ENCODE results near the gene DGAT2. TPM values are rescaled to one million over a fixed set of nuclear protein-coding genes. Genes with fewer than 3 reads are reported as not detected.
"Not testable (repeated sequence)": the region's sequence is repeated elsewhere in the genome, so short reads cannot be mapped to it uniquely, and the experiment has no call there.

DGAT2 gene
- total RNA-seq, 1 donor from 2014 or later = 0.93 TPM

- Mint-ChIP-seq H3K27ac (ENCODE audit: unreplicated experiment) (no peak overlapping the region), H3K36me3 (ENCODE audit: low read depth) (no peaks in the 10 kb centered on the region)
- no peak for DNase-seq (ENCODE audit: low read depth, low spot score)
These were observed 35.0 kb upstream of the DGAT2 start for GRCh38 chr11:75733431-75734107.

GRCh38 chr11:75734491-75735180 lies 33.9 kb upstream of the DGAT2 start:
- Mint-ChIP-seq H3K36me3 (ENCODE audit: low read depth) (no peaks in the 10 kb centered on the region), H3K9me3 (no peaks in the 10 kb centered on the region), H3K4me3 (no peak overlapping the region), H3K27ac (ENCODE audit: unreplicated experiment) (no peak overlapping the region), H3K4me1 (peaks cover 17% of the 10 kb centered on the region), H3K27me3 (ENCODE audit: low read depth) (peaks cover 4% of the 10 kb centered on the region)
- no peak for TF ChIP-seq CTCF (conservative IDR thresholded peaks at IDR 0.05)
- no peak for DNase-seq (ENCODE audit: low read depth, low spot score)

More at GRCh38 chr11:75733431-75734107, 35.0 kb upstream of the DGAT2 start:
- Mint-ChIP-seq H3K4me1 (peaks cover 17% of the 10 kb centered on the region), H3K4me3 (no peak overlapping the region), H3K27me3 (ENCODE audit: low read depth) (no peaks in the 10 kb centered on the region), H3K9me3 (no peaks in the 10 kb centered on the region)
- no peak for TF ChIP-seq CTCF (conservative IDR thresholded peaks at IDR 0.05)

GRCh38 chr11:75735181-75735845 lies 33.3 kb upstream of the DGAT2 start:
- DNase-seq (ENCODE audit: low read depth, low spot score) = no peak
- no peak for TF ChIP-seq CTCF (conservative IDR thresholded peaks at IDR 0.05)
- H3K27ac Mint-ChIP-seq (ENCODE audit: unreplicated experiment) = no peak overlapping the region
- peaks cover 4% of the 10 kb centered on the region for H3K27me3 Mint-ChIP-seq (ENCODE audit: low read depth)
- no peak overlapping the region for H3K4me3 Mint-ChIP-seq
- H3K9me3 Mint-ChIP-seq = no peaks in the 10 kb centered on the region
- H3K36me3 Mint-ChIP-seq (ENCODE audit: low read depth) = no peaks in the 10 kb centered on the region
- H3K4me1 Mint-ChIP-seq = peaks cover 17% of the 10 kb centered on the region

- DNase-seq (ENCODE audit: low read depth, low spot score) = no peak
- TF ChIP-seq CTCF (conservative IDR thresholded peaks at IDR 0.05) = no peak
- no peak overlapping the region for H3K4me3 Mint-ChIP-seq
- peaks cover 8% of the 10 kb centered on the region for H3K27me3 Mint-ChIP-seq (ENCODE audit: low read depth)
- H3K36me3 Mint-ChIP-seq (ENCODE audit: low read depth) = no peaks in the 10 kb centered on the region
- no peak overlapping the region for H3K27ac Mint-ChIP-seq (ENCODE audit: unreplicated experiment)
- H3K4me1 Mint-ChIP-seq = peaks cover 17% of the 10 kb centered on the region
- no peaks in the 10 kb centered on the region for H3K9me3 Mint-ChIP-seq
These were observed 31.3 kb upstream of the DGAT2 start for GRCh38 chr11:75737314-75737713.

GRCh38 chr11:75740681-75741080 lies 27.9 kb upstream of the DGAT2 start:
- H3K36me3 Mint-ChIP-seq (ENCODE audit: low read depth) = no peaks in the 10 kb centered on the region
- H3K4me1 Mint-ChIP-seq = no peaks in the 10 kb centered on the region
- no peak overlapping the region for H3K27ac Mint-ChIP-seq (ENCODE audit: unreplicated experiment)
- peaks cover 11% of the 10 kb centered on the region for H3K27me3 Mint-ChIP-seq (ENCODE audit: low read depth)
- no peaks in the 10 kb centered on the region for H3K9me3 Mint-ChIP-seq
- no peak overlapping the region for H3K4me3 Mint-ChIP-seq
- no peak for DNase-seq (ENCODE audit: low read depth, low spot score)
- TF ChIP-seq CTCF (conservative IDR thresholded peaks at IDR 0.05) = no peak

- peaks cover 11% of the 10 kb centered on the region for H3K27me3 Mint-ChIP-seq (ENCODE audit: low read depth)
- not testable (repeated sequence) for H3K9me3 Mint-ChIP-seq; H3K4me1 Mint-ChIP-seq; H3K27ac Mint-ChIP-seq (ENCODE audit: unreplicated experiment); H3K36me3 Mint-ChIP-seq (ENCODE audit: low read depth); DNase-seq (ENCODE audit: low read depth, low spot score); H3K4me3 Mint-ChIP-seq
These were observed 25.4 kb upstream of the DGAT2 start for GRCh38 chr11:75743159-75743558.

All from neural crest cell (in vitro differentiated cells).